ENCODE data around the gene CNDP2. TPM values are rescaled to one million over a fixed set of nuclear protein-coding genes. Genes with fewer than 3 reads are reported as not detected.

CNDP2 gene
- total RNA-seq, 4 donors from 2014 or later: 71.8 to 87.8 (median 81.5) TPM

- H3K9me3 ChIP-seq: no peaks in the 10 kb centered on the region
- H3K4me3 ChIP-seq: no peak overlapping the region
- H3K27ac ChIP-seq: no peak overlapping the region
- H3K4me1 ChIP-seq: no peaks in the 10 kb centered on the region
- 90 to 93% methylated on average over 12 of the region's 12 CpGs for WGBS, 2 donors
- no peaks in the 10 kb centered on the region for H3K27me3 ChIP-seq
- DNase-seq (ENCODE audit: low spot score in 2 of 2): no peak
- TF ChIP-seq POLR2A (IDR thresholded peaks at IDR 0.05) (no peak), EP300 (IDR thresholded peaks at IDR 0.05) (no peak), CTCF (IDR thresholded peaks at IDR 0.05) (no peak)
- H3K36me3 ChIP-seq: no peaks in the 10 kb centered on the region
These were observed 75.9 kb downstream of the CNDP2 start for GRCh38 chr18:74571895-74572680.

GRCh38 chr18:74573053-74573452 lies 76.9 kb downstream of the CNDP2 start:
- no peak overlapping the region for H3K27ac ChIP-seq
- no peaks in the 10 kb centered on the region for H3K9me3 ChIP-seq
- no peaks in the 10 kb centered on the region for H3K36me3 ChIP-seq
- DNase-seq (ENCODE audit: low spot score in 2 of 2): no peak
- no peak overlapping the region for H3K4me3 ChIP-seq
- no peaks in the 10 kb centered on the region for H3K4me1 ChIP-seq
- H3K27me3 ChIP-seq: no peaks in the 10 kb centered on the region
- TF ChIP-seq EP300 (IDR thresholded peaks at IDR 0.05): no peak
- no peak for TF ChIP-seq CTCF (IDR thresholded peaks at IDR 0.05)
- no peak for TF ChIP-seq POLR2A (IDR thresholded peaks at IDR 0.05)

Other genes starting within 250 kb of the CNDP2 start
- gene CYB5A, start 204.4 kb upstream of the CNDP2 start, total RNA-seq: 100 to 1,000 TPM; 232 to 490 (median 267) TPM
- not detected for gene C18orf63, start 180.5 kb upstream of the CNDP2 start, total RNA-seq
- gene DIPK1C, start 39.1 kb upstream of the CNDP2 start, total RNA-seq: 1 to 10 TPM in 1 of 4 donors, under 1 TPM in 2, not detected in 1; 0.20 to 1.5 (median 0.44) TPM
- gene CNDP1, start 38.1 kb downstream of the CNDP2 start, total RNA-seq: 1 to 10 TPM in 1 of 4 donors, under 1 TPM in 1, not detected in 2; 0.22 to 1.0 TPM
- gene ZNF407, start 101.5 kb downstream of the CNDP2 start, total RNA-seq: 10 to 100 TPM; 18.6 to 22.8 (median 19.6) TPM